ENCODE results near the gene CARD16.

The CARD16 gene

DNA sequence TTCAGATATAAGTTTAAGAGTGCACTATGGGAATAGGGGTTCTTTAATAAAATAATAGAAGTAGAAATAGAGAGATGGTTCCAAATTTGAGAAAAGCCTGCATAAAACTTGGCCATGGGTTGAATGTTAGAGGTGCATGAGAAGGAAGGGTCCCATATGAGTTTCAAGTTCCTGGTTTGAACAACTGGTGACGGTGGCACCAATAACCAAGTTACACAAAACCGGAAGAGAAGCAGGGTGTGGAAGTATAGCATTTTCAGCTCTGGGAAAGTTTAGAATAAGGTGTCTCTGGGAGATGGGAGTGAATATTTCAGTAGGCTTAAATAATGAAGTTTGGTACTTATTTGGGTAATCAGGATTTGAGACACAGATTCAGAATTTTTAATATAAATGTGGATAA is 12.6 kb downstream of the CARD16 start (continued):
- TF ChIP-seq PRDM2 (tag by site-specific recombination; IDR thresholded peaks at IDR 0.05; ENCODE audit: borderline replicate concordance) (no peak), GLI2 (tag by site-specific recombination; IDR thresholded peaks at IDR 0.05; ENCODE audit: borderline replicate concordance, low read depth) (no peak), ZNF19 (tag by site-specific recombination; IDR thresholded peaks at IDR 0.05; ENCODE audit: low read depth) (no peak), SALL2 (tag by site-specific recombination; IDR thresholded peaks at IDR 0.05; ENCODE audit: borderline replicate concordance) (no peak), PRDM1 (tag by site-specific recombination; IDR thresholded peaks at IDR 0.05) (no peak), YY1 (tag by site-specific recombination; IDR thresholded peaks at IDR 0.05) (no peak), ZBTB10 (tag by site-specific recombination; IDR thresholded peaks at IDR 0.05) (no peak), ZNF174 (tag by site-specific recombination; IDR thresholded peaks at IDR 0.05) (no peak), ZNF211 (tag by site-specific recombination; IDR thresholded peaks at IDR 0.05; ENCODE audit: low read depth) (no peak), ZNF394 (tag by site-specific recombination; IDR thresholded peaks at IDR 0.05; ENCODE audit: borderline replicate concordance) (no peak), ZNF521 (tag by site-specific recombination; IDR thresholded peaks at IDR 0.05) (no peak)
- TF ChIP-seq, protein P1, sequence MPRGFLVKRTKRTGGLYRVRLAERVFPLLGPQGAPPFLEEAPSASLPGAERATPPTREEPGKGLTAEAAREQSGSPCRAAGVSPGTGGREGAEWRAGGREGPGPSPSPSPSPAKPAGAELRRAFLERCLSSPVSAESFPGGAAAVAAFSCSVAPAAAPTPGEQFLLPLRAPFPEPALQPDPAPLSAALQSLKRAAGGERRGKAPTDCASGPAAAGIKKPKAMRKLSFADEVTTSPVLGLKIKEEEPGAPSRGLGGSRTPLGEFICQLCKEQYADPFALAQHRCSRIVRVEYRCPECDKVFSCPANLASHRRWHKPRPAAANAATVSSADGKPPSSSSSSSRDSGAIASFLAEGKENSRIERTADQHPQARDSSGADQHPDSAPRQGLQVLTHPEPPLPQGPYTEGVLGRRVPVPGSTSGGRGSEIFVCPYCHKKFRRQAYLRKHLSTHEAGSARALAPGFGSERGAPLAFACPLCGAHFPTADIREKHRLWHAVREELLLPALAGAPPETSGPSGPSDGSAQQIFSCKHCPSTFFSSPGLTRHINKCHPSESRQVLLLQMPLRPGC (tag by site-specific recombination; IDR thresholded peaks at IDR 0.05) = no peak

DNA sequence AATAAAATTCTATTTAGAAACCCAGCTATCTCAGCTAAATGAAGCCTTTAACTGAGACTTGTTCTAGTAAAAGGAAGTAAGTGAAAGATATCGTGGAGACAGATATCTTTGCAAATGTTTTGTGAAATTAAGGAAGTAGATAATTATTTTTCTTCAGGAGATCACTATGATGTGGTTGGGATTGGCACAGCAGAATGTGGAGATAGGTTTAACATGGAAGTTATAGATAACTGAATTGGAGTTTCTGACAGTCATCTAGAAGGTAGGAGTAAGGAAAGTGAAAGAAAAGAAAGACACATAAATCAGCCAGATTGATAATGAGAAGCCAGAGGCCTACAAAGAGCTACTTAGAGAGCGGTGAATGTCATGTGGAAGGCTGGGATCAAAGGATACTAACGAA is 17.5 kb downstream of the CARD16 start:
- no peaks in the 10 kb centered on the region for H3K9me3 ChIP-seq (ENCODE audit: control insufficient read depth, insufficient read depth, low read depth, low read length)
- no peak overlapping the region for H3K27ac ChIP-seq (ENCODE audit: extremely low read depth, low read depth, low read length)

More for the DNA sequence above, 17.5 kb downstream of the CARD16 start:
- no peaks in the 10 kb centered on the region for H3K36me3 ChIP-seq (ENCODE audit: control insufficient read depth in 2 of 2, insufficient read depth in 1 of 2, low read length in 2 of 2)
- no peak overlapping the region for H3K4me3 ChIP-seq (ENCODE audit: low read depth, low read length)
- CTCF ChIA-PET = no interaction called here
- TF ChIP-seq ZNF132 (tag by site-specific recombination; IDR thresholded peaks at IDR 0.05; ENCODE audit: borderline replicate concordance) (no peak), ZNF501 (tag by site-specific recombination; IDR thresholded peaks at IDR 0.05) (no peak), ZBTB21 (tag by site-specific recombination; IDR thresholded peaks at IDR 0.05) (no peak), ZNF777 (tag by site-specific recombination; IDR thresholded peaks at IDR 0.05; ENCODE audit: borderline replicate concordance) (no peak), ZNF133 (tag by site-specific recombination; IDR thresholded peaks at IDR 0.05) (no peak), ZIC2 (tag by site-specific recombination; IDR thresholded peaks at IDR 0.05) (no peak), ZNF433 (tag by site-specific recombination; IDR thresholded peaks at IDR 0.05; ENCODE audit: low read depth) (no peak)
- no peaks in the 10 kb centered on the region for H3K4me1 ChIP-seq (ENCODE audit: control insufficient read depth, insufficient read depth, low read length)
- POLR2A ChIA-PET = no interaction called here
